Activated CD4-positive, alpha-beta T cell treated with anti-CD3 and anti-CD28 coated beads for 4 hours (primary cell): ENCODE results near the gene DMRT1.
"Not testable (repeated sequence)": the region's sequence is repeated elsewhere in the genome, so short reads cannot be mapped to it uniquely, and the experiment has no call there.

Experiments used
- DNase-seq, 2 donors: peaks; one replicate each; pipeline ENCODE4 v3.0.0-alpha.2; 2020

DMRT1 gene

DNA sequence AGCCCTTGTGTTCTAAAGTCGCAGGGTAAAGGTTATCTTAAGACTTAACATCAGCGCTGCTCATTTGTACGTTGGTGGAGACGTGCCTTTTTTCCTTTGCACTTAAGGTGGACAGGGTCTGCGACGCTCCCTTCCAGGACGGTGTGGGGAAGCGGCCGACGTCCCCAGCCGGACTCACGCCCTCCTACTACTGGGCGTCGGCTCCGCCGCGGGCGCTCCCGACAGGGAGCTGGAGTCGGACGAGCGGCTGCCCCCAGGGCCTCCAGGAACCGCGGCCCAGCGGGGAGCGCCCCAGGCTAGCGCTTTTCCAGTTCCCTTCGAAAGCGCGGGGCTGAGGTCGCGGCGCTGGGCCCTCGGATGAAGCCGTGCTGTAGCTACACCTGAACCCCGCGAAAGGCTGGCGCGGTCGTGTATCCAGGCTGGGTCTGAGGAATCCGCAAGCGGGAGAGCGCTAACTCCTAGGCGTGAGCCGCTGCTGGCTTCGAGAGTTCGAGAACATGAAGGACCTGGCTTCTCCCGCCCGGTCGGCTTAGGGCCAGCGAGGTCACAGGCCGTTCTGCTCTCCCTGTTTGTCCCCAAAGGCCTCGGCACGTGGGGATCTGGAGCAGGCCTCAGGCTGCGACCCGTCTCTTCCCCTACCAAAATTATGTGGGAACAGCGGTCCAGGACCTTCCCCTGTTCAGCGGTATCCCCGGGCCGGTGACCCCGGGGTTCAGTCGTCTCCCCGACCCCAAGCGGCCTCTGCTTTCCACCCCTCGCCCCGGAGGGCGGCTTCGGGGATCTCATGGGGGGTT is 131.2 kb downstream of the DMRT1 start:
- DNase-seq: no peak

DNA sequence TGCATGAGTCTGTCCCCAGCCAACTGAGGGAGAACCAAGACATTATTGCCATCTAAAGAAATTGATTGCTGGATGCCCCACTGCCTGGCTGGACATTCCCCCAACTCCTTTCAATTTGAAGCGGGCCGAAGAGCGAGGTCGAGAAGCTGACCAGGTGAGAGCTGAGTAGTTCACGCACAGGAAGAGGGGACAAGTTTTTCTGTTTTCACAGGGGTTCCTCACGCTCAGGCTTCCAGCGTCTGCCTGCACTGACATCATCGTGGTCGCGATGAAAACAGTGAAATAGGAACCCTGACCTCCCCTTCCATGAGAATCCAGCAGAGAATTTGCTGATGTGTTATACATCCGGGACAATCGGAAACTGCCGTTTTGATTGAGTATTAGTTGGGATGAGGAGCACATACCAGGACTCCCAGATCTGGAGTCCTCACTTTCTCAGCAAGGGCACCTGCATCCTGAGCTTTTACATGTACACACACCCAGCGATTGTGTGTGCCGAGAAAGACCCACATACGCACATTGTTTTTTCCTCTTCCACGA is 131.9 kb downstream of the DMRT1 start:
- no peak for DNase-seq

DNA sequence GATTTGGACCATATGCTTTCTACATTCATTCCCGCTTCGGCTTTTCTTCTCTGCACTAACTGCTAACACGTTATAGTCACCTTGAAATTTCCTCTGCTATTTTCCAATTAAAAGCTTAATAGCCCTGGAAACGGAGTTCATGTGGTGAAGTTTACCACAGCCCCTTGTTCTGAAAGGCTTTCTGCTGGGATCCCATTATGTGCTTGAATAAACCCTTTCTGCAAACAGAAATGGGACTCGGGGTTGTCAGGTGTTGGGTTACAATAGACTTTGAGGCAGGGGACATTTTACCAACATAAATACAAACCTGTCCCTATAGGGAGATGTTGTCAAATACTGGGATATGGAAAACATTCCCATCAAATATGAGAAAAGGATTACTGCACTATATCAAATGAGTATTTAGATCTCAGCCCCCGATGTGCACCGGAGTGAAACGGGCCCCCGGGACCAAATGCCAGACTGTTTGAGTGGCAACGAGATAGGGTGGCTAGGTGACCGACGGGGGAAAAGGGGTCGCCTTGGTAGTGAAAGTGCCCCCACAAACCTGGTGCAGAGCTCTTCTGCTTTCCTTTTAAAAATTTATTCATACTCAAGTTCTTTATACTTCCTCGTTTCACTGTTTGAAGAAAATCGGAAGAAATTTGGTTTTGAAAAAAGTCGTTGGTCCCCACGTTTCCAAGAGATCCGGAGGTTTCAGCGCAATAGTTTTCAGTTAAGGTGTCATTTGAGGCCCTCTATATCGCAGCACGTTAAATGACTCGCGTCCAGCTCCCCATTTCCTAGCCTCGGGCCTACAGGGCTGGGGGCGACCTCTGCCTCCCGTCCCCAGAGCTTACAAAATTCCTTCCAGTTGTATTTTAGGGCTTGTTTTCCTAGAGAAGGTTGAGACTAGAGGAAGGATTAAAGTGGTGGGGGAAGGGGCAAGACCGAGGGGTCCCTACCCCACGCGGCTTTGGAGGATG is 132.8 kb downstream of the DMRT1 start:
- DNase-seq: no peak

DNA sequence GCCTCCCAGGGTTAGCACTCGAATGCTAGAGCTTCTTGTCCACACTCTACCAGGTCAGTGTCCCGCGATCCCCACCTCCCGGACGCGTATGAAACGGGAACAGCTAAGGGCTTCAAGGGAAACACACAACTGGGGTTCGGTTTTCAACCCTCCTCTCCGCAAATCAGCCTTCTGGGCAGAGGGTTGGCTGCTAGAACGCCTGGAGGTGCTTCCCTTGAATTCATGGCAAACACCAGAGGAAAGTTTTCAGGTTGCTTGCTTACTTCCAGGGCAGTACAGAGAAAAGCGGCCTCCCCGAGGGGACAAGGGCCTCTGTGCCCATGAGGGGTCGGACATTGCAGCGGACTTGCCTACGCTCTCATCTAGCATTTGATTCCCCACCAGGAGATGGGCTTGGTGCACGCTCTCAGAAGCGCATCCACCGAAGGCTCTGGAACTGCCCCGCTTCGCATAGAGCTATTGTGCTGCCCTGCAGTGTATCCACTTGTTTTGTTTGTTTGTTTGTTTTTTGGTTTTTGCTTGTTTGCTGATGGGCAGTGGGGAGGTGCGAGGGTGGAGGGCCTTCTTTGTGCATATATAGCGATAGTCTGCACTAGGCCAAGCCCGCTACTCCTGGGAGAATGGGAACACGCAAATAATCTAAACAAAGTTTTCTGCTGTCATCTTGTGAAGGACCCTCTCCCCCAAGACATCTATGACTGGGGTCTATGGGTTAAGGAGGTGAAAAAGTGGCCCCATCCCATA is 133.7 kb downstream of the DMRT1 start:
- DNase-seq: no peak

DNA sequence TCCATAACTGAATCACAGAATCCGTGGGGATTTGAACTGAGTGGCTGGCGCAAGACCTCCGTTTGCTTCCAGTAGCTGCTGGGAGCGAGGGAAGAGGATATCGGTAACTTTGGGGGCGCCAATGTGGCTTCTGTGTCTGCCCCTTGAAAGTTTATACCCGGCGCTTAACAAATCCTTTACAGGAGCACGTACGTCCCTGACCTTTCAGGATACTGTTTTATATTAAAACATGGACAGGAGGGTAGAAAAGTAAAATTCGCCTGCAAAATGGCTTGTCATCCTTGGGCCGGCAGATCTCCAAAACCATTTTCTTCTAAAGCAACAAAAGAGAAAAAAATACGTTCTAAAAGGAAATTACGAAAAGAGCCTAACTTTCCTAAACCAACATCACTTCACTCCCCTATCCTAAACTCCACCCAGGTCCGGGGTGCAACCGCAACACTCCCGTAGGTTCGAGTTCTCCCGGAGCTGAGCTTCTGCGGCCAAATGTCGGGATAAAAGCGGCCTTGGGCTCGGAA is 134.3 kb downstream of the DMRT1 start:
- DNase-seq: no peak

DNA sequence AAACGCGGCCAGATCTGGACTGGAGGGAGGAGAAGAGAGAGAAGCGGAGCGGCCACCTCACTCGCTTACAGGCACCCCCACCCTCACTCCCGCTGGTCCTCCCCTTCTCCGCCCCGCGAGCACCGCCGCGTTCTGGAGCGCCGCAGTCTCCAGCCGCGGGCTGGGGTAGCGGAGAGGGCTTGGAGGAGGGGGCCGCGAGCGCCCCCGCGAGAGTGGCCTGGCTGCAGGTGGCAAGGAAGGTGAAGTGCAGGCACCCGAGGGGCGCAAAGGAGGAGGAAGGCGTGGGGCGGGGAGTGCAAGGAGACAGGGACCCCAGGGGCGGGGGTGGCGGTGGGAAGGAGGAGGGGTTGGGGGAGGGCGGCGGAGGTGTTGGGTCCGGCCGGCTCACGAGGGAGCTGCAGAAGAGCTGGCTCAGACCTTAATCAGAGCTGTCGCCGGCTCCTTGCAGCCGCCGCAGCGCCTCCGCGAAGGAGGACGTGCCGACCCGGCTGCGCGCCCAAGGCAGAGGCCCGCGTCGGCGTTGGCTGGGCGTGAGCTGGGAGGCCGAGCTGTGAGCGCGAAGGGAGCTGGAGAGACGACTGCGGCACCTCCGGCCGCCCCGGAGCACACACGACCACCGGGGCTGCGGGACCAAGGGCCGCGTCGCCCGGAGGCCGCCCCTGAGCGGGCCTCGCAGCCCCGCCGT is 134.9 kb downstream of the DMRT1 start, which contains the start of gene DMRT3:
Gene DMRT3 (plus strand): TSS at position 398 of the 685 bp plus-strand sequence. CDS start 347 bp downstream, outside the sequence.
- DNase-seq: no peak

DNA sequence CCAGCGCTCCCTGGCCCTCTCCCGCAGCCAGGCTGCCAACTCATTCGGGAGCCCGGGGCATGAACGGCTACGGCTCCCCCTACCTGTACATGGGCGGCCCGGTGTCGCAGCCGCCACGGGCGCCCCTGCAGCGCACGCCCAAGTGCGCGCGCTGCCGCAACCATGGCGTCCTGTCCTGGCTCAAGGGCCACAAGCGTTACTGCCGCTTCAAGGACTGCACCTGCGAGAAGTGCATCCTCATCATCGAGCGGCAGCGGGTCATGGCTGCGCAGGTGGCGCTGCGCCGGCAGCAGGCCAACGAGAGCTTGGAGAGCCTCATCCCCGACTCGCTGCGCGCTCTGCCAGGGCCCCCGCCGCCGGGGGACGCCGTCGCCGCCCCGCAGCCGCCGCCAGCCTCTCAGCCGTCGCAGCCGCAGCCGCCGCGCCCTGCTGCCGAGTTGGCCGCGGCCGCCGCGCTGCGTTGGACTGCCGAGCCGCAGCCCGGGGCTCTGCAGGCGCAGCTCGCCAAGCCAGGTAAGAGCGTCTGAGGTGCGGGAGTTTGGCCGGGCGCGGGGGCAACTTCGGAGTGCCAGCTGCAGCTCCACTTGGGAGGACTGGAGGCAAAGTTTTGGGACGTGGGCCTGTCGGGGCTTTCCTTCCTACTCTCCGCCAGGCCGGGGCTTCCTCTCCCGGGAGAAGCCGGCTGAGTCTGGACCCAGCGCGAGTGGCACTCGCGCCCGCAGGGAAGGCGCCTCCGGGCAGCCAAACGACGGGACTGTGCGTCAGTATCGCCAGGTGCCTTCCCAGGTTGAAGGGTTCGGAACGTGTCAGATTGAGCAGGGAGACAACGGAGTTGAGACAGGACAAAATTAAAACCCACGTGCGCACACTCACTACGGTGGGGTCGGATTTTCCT is 135.7 kb downstream of the DMRT1 start:
- no peak for DNase-seq

DNA sequence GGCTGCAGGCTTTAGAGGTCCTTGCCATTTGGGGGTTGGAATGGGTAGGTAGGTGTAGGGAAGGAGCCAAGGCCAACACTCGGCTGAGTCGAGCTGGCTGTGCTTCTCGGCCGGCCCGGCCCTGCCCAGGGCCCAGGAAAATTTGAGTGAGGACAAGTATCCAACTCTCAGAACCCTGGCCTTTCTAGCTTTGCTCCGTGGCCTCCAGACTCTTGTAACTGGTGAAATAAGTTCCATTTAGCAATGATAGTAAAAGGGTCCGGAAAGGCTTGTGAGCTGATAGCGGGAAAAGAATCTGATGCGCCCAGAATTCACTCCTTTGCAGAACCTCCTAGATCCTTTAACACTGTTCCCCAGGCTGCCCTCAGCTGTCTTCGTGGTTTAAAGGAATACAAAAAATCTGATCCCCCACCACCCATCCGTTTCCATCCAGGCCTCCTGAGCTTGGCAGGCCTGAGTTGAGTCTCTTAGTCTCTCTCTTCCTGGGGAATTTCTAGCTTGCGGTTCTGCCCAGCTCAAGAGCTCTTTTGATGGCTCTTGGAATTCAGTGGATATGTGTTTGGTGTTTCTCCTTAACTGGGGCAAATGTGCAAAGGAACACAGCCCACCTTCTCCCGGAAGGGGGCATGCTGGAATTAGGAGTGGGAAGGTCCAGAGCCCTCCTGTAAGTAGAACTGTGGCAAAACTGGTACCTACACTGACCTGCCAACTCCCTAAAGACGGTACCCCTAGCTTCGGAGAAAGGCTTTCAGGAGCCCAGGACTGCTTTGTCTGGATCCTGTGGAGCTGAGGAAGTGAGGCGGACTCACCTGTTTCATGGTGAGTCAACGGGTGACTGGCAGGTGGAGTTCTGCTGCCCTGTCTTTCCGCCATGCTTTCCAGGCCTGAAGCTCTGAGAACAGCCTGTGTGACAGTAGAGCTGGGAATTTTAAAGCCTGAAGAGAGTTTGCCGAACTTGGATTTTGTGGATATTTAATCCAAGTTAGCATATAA is 136.6 kb downstream of the DMRT1 start:
- DNase-seq: no peak

DNA sequence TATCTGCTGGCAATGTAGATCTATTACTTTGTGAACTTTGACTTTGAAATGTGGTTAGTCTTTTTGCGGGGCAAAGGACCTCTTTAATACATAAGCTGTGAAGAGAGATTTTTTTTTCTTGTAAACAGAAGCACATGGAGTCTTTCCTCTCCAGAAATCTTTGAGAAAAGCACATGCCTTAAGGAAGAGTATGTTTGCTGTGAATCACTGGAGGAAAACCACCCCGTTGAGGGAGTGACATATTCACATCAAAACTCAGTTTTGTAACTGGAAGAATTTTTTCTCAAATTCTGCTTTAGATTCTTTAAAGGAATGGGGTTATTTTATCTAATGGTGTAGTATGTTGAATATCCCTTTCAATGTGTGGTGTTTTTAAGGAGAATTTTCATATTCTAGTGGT is 138.5 kb downstream of the DMRT1 start:
- DNase-seq: no peak

DNA sequence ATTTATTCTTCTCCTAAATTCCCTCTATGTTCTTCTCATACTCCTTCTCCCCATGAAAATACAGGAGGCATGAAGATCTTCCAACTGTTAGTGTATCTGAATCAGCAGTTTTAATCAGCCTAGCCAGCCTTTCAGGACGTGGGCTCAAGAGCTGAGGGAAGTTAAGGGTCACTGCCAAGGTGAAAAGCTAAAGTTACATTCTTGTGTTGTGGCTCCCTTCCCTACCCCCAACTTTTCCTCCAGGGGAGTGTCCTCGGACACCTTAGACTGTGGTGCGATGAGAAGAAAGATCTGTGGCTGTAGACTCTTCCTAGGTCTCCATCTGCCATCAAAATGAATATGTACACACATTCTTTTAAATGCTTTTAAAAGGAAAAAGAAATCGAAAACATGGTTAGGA is 139.1 kb downstream of the DMRT1 start:
- DNase-seq: no peak

DNA sequence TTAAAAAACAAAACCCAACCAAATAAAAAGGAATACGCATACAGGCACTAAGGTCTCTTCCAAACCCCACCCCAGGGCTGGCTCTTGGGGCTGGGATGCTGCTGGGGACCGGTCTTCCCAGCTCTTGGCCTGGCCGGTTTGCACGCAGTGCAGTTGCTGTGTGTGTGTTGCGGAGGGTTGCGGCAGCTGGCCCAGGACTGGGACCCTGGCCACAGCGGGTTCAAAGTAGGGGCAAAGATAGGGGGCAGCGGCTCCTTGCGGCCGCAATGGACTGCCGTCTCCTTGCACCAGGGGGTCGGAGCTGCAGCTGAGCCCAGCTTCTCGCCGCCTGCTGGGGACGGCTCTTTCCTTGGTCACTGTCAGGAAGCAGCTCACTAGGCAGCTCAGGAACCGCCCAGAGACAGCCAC is 140.0 kb downstream of the DMRT1 start:
- DNase-seq: no peak

DNA sequence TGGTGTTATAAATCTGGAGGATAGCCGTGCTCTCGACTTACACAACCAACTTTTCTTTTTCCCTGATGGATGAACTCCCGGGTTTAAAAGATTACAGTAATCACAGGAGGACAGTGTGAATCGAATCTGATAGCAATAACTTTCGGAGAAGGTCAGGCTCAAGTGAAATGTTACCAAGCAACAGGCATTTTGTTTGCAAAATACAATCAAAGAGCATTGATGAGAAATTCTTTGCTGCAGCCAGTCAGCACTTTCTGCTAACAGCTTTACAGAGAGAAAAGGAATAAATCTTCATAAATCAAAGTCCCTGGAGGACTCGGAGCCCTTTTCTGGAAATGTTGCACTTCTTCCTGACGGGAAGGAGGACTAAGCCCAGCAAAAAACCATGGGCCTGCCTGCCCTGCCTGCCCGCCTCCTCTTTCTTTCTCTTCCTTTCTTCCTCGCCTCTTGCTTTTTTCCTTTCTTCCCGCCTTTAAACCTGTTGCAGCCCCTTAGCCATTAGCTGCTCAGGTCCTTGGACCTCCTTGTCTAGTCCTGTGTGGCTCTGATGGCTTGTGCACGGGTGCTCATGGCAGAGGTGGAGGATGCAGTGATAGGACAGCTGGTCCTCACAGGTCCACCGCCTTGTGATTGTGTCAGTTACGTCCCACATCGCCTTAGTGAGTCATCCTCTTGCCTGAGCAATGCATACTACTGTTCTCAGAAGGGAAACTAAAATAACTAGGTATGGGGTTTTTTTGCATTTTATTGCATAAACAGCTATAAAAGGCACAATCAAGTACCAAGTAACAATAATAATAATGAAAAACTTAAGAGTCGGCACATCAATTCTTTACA is 141.1 kb downstream of the DMRT1 start:
- DNase-seq: no peak

DNA sequence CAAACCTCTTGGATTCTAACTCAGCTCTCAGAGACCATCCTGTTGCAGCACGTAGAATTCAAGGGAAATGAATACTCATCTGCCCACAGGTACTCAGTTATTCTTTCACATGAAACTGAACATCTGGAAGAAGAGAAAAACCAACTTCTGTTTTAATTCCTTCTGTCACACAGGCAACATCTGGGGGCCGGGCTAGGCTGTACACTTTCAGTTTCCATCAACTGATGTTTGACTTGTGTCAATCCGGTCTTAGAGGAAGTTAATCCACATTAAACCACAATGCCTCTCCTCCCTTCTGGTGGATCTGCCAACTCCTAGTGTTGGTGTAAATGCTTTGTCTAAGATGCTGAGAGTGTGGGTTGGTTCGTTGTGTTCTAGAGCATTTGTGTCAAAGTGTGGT is 152.5 kb downstream of the DMRT1 start:
- no peak for DNase-seq

DNA sequence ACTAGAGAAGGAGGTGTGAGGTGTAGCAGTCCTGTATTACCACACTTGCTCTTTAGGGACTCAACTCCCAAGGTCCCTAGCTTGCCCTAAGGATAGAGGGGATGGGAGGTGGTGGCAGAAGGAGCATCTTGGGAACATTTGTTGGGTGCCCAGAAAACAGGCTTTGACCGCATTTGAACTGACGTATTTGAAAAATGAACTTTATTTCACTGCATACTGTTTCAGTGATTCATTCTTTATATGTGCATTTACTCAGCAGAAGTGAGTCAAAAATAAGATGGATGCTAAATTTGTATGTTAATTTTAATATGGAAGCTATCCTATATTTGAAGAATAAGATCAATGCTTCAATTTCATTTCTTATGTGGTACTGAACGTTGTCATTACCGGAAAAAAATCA is 153.7 kb downstream of the DMRT1 start:
- no peak for DNase-seq

DNA sequence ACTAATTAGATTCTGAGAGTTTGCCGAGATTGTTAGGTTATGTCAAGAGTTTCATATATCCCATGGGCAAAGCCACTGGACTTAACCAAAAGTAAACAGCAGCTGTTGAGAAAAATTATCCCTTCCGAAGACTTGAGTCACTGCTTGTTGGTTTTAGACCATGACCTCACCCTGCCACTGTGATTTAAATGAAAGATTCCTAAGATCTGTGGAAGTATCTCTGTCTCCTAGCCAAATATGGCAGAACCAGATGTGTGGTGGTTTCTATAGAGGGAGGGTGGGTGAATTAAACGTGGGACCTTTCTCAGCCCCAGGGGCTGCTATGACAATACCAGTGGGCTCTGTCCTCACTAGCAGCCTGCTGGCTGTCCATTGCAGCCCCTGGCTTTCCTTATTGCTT is 154.3 kb downstream of the DMRT1 start:
- no peak for DNase-seq

DNA sequence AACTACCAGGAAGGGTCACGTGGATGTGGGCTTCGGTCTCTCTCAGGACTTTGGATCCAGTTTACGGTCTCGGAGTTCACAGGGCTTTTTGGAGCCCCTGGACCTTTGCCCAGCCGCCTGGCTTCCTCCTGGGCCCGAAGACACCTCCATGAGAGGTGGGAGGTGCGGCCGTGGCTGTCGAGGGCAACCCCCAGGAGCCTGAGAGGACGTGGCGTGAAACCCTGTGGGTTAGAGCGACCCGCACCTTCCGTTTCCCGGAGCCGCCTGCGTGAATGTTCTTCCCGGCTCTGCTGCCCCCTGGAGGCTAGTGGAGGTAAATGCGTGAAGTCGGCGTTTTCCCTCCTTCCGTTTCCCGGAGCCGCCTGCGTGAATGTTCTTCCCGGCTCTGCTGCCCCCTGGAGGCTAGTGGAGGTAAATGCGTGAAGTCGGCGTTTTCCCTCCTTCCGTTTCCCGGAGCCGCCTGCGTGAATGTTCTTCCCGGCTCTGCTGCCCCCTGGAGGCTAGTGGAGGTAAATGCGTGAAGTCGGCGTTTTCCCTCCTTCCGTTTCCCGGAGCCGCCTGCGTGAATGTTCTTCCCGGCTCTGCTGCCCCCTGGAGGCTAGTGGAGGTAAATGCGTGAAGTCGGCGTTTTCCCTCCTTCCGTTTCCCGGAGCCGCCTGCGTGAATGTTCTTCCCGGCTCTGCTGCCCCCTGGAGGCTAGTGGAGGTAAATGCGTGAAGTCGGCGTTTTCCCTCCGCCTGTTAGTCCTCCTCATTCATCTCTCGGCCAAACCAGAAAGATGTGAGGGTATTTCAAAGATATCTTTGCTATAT is 157.0 kb downstream of the DMRT1 start:
- DNase-seq: not testable (repeated sequence)

DNA sequence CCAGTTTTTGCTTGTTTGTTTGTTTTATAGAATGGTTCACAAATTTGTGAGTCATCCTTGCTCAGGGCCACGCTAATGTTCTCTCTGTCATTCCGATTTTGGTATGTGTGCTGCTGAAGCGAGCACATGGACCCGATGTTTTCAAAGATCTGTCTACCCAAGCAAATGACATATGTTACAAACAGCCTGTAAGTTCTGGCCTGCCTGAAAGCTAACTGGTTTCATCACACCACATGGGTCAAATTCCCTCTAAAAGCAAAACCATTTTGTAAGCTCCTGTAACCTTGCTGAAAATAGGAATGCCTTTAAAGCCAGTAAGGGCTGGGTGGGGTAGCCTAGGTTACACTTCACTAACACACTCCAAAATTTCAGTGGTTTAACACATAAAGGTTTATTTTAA is 160.3 kb downstream of the DMRT1 start:
- no peak for DNase-seq

DNA sequence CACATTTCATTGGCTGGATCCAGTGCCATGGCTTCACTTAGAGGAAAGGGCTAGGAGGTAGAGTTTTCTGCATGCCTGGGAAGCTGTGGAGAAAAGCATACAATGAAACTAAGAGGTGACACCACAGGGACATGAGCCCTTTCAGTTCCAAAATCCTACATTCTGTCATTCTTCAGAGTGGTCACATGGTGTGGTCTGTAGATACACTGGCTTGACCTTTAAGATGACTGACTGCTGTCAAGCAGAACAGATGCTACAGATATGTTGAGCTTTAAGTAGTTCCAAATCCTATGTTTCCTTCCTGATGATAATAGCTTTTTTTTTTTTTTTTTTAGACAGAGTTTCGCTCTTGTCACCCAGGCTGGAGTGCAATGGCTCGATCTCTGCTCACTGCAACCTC is 161.2 kb downstream of the DMRT1 start:
- DNase-seq: no peak
